ENCODE measurements around the gene SLC44A3.

GRCh38 chr1:94919241-94920030 lies 99.3 kb downstream of the SLC44A3 start:
- TF ChIP-seq GATA2 (IDR thresholded peaks at IDR 0.05; ENCODE audit: low read depth, low read length): no peak
- TF ChIP-seq GATA3 (IDR thresholded peaks at IDR 0.05; ENCODE audit: low read depth, low read length): no peak
